ENCODE results near the gene SHISA4. TPM values are rescaled to one million over a fixed set of nuclear protein-coding genes. Genes with fewer than 3 reads are reported as not detected.

The SHISA4 gene
- total RNA-seq, 1 experiment from 2014 or later = 9.9 TPM

DNA sequence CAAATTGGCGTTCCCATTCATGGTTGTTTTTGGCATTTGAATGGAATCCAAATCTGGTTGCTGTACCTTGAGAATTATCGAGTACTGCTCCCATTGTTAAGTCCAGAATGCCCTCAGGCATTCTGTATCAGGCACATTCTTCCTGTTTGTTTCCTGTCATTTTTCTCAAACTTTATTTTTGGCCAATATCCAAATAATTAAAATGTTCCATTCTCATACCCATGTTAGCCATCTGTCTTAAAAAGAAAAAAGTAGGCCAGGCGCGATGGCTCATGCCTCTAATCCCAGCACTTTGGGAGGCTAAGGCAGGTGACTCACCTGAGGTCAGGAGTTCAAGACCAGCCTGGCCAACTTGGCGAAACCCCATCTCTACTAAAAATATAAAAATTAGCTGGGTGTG, 29.3 kb upstream of the SHISA4 start:
- no peak overlapping the region for H3K4me3 Mint-ChIP-seq (ENCODE audit: low read depth, unreplicated experiment)
- TF ChIP-seq, protein P1, sequence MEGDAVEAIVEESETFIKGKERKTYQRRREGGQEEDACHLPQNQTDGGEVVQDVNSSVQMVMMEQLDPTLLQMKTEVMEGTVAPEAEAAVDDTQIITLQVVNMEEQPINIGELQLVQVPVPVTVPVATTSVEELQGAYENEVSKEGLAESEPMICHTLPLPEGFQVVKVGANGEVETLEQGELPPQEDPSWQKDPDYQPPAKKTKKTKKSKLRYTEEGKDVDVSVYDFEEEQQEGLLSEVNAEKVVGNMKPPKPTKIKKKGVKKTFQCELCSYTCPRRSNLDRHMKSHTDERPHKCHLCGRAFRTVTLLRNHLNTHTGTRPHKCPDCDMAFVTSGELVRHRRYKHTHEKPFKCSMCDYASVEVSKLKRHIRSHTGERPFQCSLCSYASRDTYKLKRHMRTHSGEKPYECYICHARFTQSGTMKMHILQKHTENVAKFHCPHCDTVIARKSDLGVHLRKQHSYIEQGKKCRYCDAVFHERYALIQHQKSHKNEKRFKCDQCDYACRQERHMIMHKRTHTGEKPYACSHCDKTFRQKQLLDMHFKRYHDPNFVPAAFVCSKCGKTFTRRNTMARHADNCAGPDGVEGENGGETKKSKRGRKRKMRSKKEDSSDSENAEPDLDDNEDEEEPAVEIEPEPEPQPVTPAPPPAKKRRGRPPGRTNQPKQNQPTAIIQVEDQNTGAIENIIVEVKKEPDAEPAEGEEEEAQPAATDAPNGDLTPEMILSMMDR (IDR thresholded peaks at IDR 0.05; ENCODE audit: unreplicated experiment) = no peak
- BruUV-seq (replicated peaks) = no TSS peak
- no peaks in the 10 kb centered on the region for H3K9me3 Mint-ChIP-seq (ENCODE audit: low read depth, unreplicated experiment)
- CTCF ChIA-PET = interaction anchor here (0.7 kb wide), 1 partner anchor 50 kb away, joined by 3 read pairs; no protein-coding TSS in a partner anchor
- no peaks in the 10 kb centered on the region for H3K27me3 Mint-ChIP-seq (ENCODE audit: unreplicated experiment)
- intact Hi-C loops (cut with micrococcal nuclease; ENCODE audit: unreplicated experiment) = no loop called here
- peaks cover 65% of the 10 kb centered on the region for H3K36me3 Mint-ChIP-seq (ENCODE audit: insufficient read depth, unreplicated experiment)
- no peak overlapping the region for H3K27ac Mint-ChIP-seq (ENCODE audit: unreplicated experiment)
- H3K4me1 Mint-ChIP-seq (ENCODE audit: low read depth, unreplicated experiment) = peaks cover 14% of the 10 kb centered on the region
- DNase-seq = no peak

DNA sequence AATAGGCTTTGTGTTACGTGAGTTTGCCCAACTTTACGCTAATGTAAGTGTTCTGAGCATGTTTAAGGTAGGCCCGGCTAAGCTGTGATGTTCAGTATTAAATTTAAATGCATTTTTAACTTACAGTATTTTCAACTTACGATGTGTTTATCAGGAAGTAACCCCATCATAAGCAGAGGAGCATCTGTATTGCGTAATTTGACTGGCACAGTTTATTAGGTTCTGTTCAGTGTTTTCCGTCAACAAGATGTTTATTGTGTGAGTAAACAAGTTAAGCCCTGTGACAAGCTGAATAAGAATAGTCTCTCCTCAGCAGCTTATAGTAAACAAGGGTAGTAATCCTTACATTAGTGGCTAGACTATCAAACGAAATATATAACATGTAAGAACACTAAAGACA, 27.2 kb upstream of the SHISA4 start:
- no peak overlapping the region for H3K27ac Mint-ChIP-seq (ENCODE audit: unreplicated experiment)
- intact Hi-C loops (cut with micrococcal nuclease; ENCODE audit: unreplicated experiment) = no loop called here
- no peaks in the 10 kb centered on the region for H3K9me3 Mint-ChIP-seq (ENCODE audit: low read depth, unreplicated experiment)
- H3K4me1 Mint-ChIP-seq (ENCODE audit: low read depth, unreplicated experiment) = peaks cover 14% of the 10 kb centered on the region
- no TSS peak for BruUV-seq (replicated peaks)
- no peak overlapping the region for H3K4me3 Mint-ChIP-seq (ENCODE audit: low read depth, unreplicated experiment)
- peaks cover 54% of the 10 kb centered on the region for H3K36me3 Mint-ChIP-seq (ENCODE audit: insufficient read depth, unreplicated experiment)
- TF ChIP-seq, protein P1 (IDR thresholded peaks at IDR 0.05; ENCODE audit: unreplicated experiment) = no peak
- DNase-seq = no peak
- CTCF ChIA-PET = interaction anchor here (0.6 kb wide), 2 partner anchors 26 to 69 kb away, joined by 3 to 6 read pairs; no protein-coding TSS in a partner anchor
- H3K27me3 Mint-ChIP-seq (ENCODE audit: unreplicated experiment) = no peaks in the 10 kb centered on the region

DNA sequence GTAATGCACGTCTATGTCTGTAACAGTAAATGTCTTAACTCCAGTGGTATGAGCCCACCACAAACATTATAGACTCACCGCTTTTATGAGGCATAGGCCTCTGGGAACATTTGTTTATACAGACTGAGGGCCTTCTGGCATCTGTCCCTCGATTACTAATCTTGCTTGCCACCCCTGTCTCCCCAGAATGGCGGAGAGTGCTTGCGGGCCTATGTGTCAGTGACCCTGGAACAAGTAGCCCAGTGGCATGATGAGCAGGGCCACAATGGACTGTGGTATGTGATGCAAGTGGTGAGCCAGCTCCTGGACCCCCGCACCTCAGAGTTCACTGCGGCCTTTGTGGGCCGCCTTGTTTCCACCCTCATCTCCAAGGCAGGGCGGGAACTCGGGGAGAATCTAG, 18.3 kb upstream of the SHISA4 start:
- no peaks in the 10 kb centered on the region for H3K27me3 Mint-ChIP-seq (ENCODE audit: unreplicated experiment)
- H3K9me3 Mint-ChIP-seq (ENCODE audit: low read depth, unreplicated experiment) = no peaks in the 10 kb centered on the region
- no TSS peak for BruUV-seq (replicated peaks)
- no peak overlapping the region for H3K4me3 Mint-ChIP-seq (ENCODE audit: low read depth, unreplicated experiment)
- intact Hi-C loops (cut with micrococcal nuclease; ENCODE audit: unreplicated experiment) = no loop called here
- H3K36me3 Mint-ChIP-seq (ENCODE audit: insufficient read depth, unreplicated experiment) = peaks cover 68% of the 10 kb centered on the region
- no peaks in the 10 kb centered on the region for H3K4me1 Mint-ChIP-seq (ENCODE audit: low read depth, unreplicated experiment)
- no peak overlapping the region for H3K27ac Mint-ChIP-seq (ENCODE audit: unreplicated experiment)
- DNase-seq = no peak
- TF ChIP-seq, protein P1 (IDR thresholded peaks at IDR 0.05; ENCODE audit: unreplicated experiment) = no peak
- CTCF ChIA-PET = no interaction called here

DNA sequence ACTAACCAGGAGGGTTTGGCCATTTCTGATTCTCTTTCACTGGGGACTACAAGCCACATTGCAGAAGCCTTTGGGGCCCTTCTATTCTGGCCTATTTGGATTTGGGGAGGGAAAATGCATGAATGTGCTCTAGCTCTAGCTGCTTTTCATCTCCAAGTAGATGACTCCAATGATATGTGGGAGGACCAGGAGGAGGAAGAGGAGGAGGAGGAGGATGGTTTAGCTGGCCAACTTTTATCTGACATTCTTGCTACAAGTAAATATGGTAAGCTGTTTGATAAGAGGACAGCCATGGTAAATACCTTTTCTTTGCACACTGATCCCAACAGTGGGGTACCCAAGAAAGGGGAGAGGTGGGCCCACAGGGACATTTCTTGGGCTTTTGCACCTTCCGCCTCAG, 14.0 kb upstream of the SHISA4 start:
- intact Hi-C loops (cut with micrococcal nuclease; ENCODE audit: unreplicated experiment) = loop anchor here (5.0 kb wide), 1 partner anchor 263 kb away; no protein-coding TSS in a partner anchor
- CTCF ChIA-PET = no interaction called here
- no TSS peak for BruUV-seq (replicated peaks)
- Mint-ChIP-seq H3K27me3 (ENCODE audit: unreplicated experiment) (no peaks in the 10 kb centered on the region), H3K4me3 (ENCODE audit: low read depth, unreplicated experiment) (no peak overlapping the region), H3K36me3 (ENCODE audit: insufficient read depth, unreplicated experiment) (peaks cover 63% of the 10 kb centered on the region), H3K4me1 (ENCODE audit: low read depth, unreplicated experiment) (no peaks in the 10 kb centered on the region), H3K27ac (ENCODE audit: unreplicated experiment) (no peak overlapping the region), H3K9me3 (ENCODE audit: low read depth, unreplicated experiment) (no peaks in the 10 kb centered on the region)
- TF ChIP-seq, protein P1 (IDR thresholded peaks at IDR 0.05; ENCODE audit: unreplicated experiment) = no peak
- DNase-seq = no peak
